NCI-H1092 (cell line): ENCODE results near the gene SHOC1.
"Not testable (repeated sequence)": the region's sequence is repeated elsewhere in the genome, so short reads cannot be mapped to it uniquely, and the experiment has no call there.

Source experiments
- DNase-seq: peaks from one replicate; lab custom pipeline; 2025; lab: John Stamatoyannopoulos, UW

SHOC1 gene

GRCh38 chr9:111805262-111805661 lies 10.5 kb upstream of the SHOC1 start:
- no peak for DNase-seq

GRCh38 chr9:111804636-111805035 lies 9.9 kb upstream of the SHOC1 start:
- DNase-seq: no peak

GRCh38 chr9:111803924-111804323 lies 9.2 kb upstream of the SHOC1 start:
- no peak for DNase-seq

GRCh38 chr9:111799915-111800526 lies 5.3 kb upstream of the SHOC1 start:
- DNase-seq: no peak

GRCh38 chr9:111799506-111799905 lies 4.8 kb upstream of the SHOC1 start:
- no peak for DNase-seq

- DNase-seq: no peak
Measured at GRCh38 chr9:111798786-111799185, 4.0 kb upstream of the SHOC1 start.

- DNase-seq: no peak
Measured at GRCh38 chr9:111795557-111795839, 761 bp upstream of the SHOC1 start.

- not testable (repeated sequence) for DNase-seq
Measured at GRCh38 chr9:111791821-111792220, 2.9 kb downstream of the SHOC1 start.

- no peak for DNase-seq
Measured at GRCh38 chr9:111789881-111790280, 4.9 kb downstream of the SHOC1 start.

- no peak for DNase-seq
Measured at GRCh38 chr9:111783857-111784256, 10.9 kb downstream of the SHOC1 start.

- DNase-seq: no peak
Measured at GRCh38 chr9:111783424-111783823, 11.3 kb downstream of the SHOC1 start.

- DNase-seq: no peak
Measured at GRCh38 chr9:111766066-111766465, 28.7 kb downstream of the SHOC1 start.

- DNase-seq: no peak
Measured at GRCh38 chr9:111762556-111762955, 32.2 kb downstream of the SHOC1 start.

- DNase-seq: peak; percentile 49
Measured at GRCh38 chr9:111759762-111760639, 34.7 kb downstream of the SHOC1 start.

GRCh38 chr9:111754800-111755199 lies 39.9 kb downstream of the SHOC1 start:
- no peak for DNase-seq

GRCh38 chr9:111752455-111752854 lies 42.3 kb downstream of the SHOC1 start:
- DNase-seq: no peak
